Lower leg skin (tissue), 4 donors: ENCODE results near the gene DPH1. TPM values are rescaled to one million over a fixed set of nuclear protein-coding genes. Genes with fewer than 3 reads are reported as not detected.

Experiments used
- DNase-seq, 2 donors: peaks; one replicate each; pipeline ENCODE4 v3.0.0-alpha.2; 2019; ENCODE audit warnings: low spot score in 2 of 2
- H3K4me3 ChIP-seq: fragments of 200-600 bp; sonication (generic); 2 replicates; pipeline ENCODE4 v1.5.1; 2017; ENCODE audit warnings: mild to moderate bottlenecking, low read depth; ENCODE audit not compliant: poor library complexity, severe bottlenecking
- POLR2A ChIP-seq, 2 donors: fragments of 450-650 bp; IDR thresholded peaks; one replicate each; pipeline ENCODE4 v1.6.1; 2016 to 2017; ENCODE audit warnings: antibody characterized with exemption in 2 of 2, mild to moderate bottlenecking in 1 of 2, moderate library complexity in 1 of 2
- WGBS, 2 donors: methylation state at CpG; one replicate each; pipeline ENCODE4 v1.1.5; 2018; 5-methylcytosine and 5-hydroxymethylcytosine counted together
- intact Hi-C: fragments of 100-400 bp; cut with DNase I; formaldehyde crosslinking; loops from one replicate; pipeline ENCODE4 v1.15.0; 2023; ENCODE audit warnings: low total_unique reads
- total RNA-seq, 4 donors: library from RNA; depleted of rRNA; stranded (reverse); fragments of >200 nt; gene quantifications; one replicate each; pipeline ENCODE4 v1.1.0, GENCODE V29; 2016
- TF ChIP-seq, protein P1 (sequence below), 3 donors: fragments of 450-650 bp; IDR thresholded peaks; one replicate each; pipeline ENCODE4 v1.5.1; 2016; ENCODE audit warnings: antibody characterized with exemption in 3 of 3, mild to moderate bottlenecking in 3 of 3, moderate library complexity in 2 of 3

DPH1 gene
- total RNA-seq, 4 donors from 2014 or later, result 50.4 to 80.0 (median 61.2) TPM

DNA sequence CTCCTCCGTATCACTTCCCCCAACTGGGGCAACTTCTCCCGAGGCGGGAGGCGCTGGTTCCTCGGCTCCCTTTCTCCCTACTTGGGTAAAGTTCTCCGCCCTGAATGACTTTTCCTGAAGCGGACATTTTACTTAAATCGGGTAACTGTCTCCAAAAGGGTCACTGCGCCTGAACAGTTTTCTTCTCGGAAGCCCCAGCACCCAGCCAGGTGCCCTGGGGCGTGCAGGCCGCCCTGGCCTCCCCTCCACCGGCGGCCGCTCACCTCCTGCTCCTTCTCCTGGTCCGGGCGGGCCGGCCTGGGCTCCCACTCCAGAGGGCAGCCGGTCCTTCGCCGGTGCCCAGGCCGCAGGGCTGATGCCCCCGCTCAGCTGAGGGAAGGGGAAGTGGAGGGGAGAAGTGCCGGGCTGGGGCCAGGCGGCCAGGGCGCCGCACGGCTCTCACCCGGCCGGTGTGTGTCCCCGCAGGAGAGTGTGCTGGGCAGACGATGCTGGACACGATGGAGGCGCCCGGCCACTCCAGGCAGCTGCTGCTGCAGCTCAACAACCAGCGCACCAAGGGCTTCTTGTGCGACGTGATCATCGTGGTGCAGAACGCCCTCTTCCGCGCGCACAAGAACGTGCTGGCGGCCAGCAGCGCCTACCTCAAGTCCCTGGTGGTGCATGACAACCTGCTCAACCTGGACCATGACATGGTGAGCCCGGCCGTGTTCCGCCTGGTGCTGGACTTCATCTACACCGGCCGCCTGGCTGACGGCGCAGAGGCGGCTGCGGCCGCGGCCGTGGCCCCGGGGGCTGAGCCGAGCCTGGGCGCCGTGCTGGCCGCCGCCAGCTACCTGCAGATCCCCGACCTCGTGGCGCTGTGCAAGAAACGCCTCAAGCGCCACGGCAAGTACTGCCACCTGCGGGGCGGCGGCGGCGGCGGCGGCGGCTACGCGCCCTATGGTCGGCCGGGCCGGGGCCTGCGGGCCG, 26.5 kb downstream of the DPH1 start:
- 45 to 50% methylated on average over 41 to 58 of the region's 85 CpGs for WGBS, 2 donors
- H3K4me3 ChIP-seq, result peak overlapping the region; percentile 17
- intact Hi-C loops, result no loop called here
- DNase-seq, result no peak
- TF ChIP-seq, protein P1, sequence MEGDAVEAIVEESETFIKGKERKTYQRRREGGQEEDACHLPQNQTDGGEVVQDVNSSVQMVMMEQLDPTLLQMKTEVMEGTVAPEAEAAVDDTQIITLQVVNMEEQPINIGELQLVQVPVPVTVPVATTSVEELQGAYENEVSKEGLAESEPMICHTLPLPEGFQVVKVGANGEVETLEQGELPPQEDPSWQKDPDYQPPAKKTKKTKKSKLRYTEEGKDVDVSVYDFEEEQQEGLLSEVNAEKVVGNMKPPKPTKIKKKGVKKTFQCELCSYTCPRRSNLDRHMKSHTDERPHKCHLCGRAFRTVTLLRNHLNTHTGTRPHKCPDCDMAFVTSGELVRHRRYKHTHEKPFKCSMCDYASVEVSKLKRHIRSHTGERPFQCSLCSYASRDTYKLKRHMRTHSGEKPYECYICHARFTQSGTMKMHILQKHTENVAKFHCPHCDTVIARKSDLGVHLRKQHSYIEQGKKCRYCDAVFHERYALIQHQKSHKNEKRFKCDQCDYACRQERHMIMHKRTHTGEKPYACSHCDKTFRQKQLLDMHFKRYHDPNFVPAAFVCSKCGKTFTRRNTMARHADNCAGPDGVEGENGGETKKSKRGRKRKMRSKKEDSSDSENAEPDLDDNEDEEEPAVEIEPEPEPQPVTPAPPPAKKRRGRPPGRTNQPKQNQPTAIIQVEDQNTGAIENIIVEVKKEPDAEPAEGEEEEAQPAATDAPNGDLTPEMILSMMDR (IDR thresholded peaks at IDR 0.05), result no peak
- TF ChIP-seq POLR2A (IDR thresholded peaks at IDR 0.05), result no peak

DNA sequence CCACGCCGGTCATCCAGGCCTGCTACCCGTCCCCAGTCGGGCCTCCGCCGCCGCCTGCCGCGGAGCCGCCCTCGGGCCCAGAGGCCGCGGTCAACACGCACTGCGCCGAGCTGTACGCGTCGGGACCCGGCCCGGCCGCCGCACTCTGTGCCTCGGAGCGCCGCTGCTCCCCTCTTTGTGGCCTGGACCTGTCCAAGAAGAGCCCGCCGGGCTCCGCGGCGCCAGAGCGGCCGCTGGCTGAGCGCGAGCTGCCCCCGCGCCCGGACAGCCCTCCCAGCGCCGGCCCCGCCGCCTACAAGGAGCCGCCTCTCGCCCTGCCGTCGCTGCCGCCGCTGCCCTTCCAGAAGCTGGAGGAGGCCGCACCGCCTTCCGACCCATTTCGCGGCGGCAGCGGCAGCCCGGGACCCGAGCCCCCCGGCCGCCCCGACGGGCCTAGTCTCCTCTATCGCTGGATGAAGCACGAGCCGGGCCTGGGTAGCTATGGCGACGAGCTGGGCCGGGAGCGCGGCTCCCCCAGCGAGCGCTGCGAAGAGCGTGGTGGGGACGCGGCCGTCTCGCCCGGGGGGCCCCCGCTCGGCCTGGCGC, 27.3 kb downstream of the DPH1 start:
- no peak overlapping the region for H3K4me3 ChIP-seq
- DNase-seq, result peak in 1 of 2 donors; percentile 82
- TF ChIP-seq, protein P1 (IDR thresholded peaks at IDR 0.05), result no peak
- TF ChIP-seq POLR2A (IDR thresholded peaks at IDR 0.05), result no peak
- WGBS, 2 donors, result 51 to 66% methylated on average over 43 to 76 of the region's 81 CpGs
- intact Hi-C loops, result no loop called here

DNA sequence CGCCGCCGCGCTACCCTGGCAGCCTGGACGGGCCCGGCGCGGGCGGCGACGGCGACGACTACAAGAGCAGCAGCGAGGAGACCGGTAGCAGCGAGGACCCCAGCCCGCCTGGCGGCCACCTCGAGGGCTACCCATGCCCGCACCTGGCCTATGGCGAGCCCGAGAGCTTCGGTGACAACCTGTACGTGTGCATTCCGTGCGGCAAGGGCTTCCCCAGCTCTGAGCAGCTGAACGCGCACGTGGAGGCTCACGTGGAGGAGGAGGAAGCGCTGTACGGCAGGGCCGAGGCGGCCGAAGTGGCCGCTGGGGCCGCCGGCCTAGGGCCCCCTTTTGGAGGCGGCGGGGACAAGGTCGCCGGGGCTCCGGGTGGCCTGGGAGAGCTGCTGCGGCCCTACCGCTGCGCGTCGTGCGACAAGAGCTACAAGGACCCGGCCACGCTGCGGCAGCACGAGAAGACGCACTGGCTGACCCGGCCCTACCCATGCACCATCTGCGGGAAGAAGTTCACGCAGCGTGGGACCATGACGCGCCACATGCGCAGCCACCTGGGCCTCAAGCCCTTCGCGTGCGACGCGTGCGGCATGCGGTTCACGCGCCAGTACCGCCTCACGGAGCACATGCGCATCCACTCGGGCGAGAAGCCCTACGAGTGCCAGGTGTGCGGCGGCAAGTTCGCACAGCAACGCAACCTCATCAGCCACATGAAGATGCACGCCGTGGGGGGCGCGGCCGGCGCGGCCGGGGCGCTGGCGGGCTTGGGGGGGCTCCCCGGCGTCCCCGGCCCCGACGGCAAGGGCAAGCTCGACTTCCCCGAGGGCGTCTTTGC, 28.0 kb downstream of the DPH1 start:
- WGBS, 2 donors, result 67 to 69% methylated on average over 47 to 85 of the region's 98 CpGs
- intact Hi-C loops, result no loop called here
- TF ChIP-seq, protein P1 (IDR thresholded peaks at IDR 0.05), result no peak
- no peak for TF ChIP-seq POLR2A (IDR thresholded peaks at IDR 0.05)
- no peak overlapping the region for H3K4me3 ChIP-seq
- no peak for DNase-seq

DNA sequence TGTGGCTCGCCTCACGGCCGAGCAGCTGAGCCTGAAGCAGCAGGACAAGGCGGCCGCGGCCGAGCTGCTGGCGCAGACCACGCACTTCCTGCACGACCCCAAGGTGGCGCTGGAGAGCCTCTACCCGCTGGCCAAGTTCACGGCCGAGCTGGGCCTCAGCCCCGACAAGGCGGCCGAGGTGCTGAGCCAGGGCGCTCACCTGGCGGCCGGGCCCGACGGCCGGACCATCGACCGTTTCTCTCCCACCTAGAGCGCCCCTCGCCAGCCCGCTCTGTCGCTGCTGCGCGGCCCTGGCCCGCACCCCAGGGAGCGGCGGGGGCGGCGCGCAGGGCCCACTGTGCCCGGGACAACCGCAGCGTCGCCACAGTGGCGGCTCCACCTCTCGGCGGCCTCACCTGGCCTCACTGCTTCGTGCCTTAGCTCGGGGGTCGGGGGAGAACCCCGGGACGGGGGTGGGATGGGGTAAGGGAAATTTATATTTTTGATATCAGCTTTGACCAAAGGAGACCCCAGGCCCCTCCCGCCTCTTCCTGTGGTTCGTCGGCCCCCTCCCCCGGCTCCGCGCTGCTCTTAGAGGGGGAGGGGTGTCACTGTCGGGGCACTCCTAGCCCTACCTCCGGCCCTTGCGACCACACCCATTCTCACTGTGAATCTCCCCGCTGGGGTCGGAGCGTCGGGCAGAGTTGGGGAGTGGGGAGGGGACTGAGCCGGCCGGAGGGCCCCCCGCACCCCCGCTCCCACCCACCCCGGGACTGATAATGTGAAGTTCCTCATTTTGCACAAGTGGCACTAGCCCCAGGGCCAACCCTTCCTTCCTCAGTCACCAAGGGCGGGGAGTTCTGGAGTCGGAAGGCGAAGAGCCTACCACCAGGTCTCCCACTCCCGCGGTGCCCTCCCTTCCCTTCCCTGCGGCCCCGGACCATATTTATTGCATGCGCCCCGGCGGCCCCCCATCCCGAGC, 28.9 kb downstream of the DPH1 start:
- H3K4me3 ChIP-seq, result no peak overlapping the region
- 33 to 52% methylated on average over 41 to 64 of the region's 78 CpGs for WGBS, 2 donors
- DNase-seq, result peak in 1 of 2 donors; percentile 93
- intact Hi-C loops, result no loop called here
- TF ChIP-seq, protein P1 (IDR thresholded peaks at IDR 0.05), result no peak
- no peak for TF ChIP-seq POLR2A (IDR thresholded peaks at IDR 0.05)
